NOMO-1 treated with dmso at 0.1 percent for 144 hours (cell line): ENCODE data around the gene FCSK.
"Not testable (repeated sequence)": the region's sequence is repeated elsewhere in the genome, so short reads cannot be mapped to it uniquely, and the experiment has no call there.

Experiments used
- DNase-seq: peaks from one replicate; lab custom pipeline; 2025; ENCODE audit not compliant: unreplicated experiment; lab: John Stamatoyannopoulos, UW

The FCSK gene

GRCh38 chr16:70522216-70523075, 68.1 kb downstream of the FCSK start:
- DNase-seq, result peak; percentile 45

GRCh38 chr16:70523076-70523742, 68.8 kb downstream of the FCSK start, which contains the start of gene COG4:
Gene COG4 (minus strand): TSS chr16:70523554. CDS start chr16:70523543, 11 bp downstream.
- peak; percentile 83 for DNase-seq

GRCh38 chr16:70523743-70524398, 69.5 kb downstream of the FCSK start, which contains the start of gene SF3B3:
Gene SF3B3 (plus strand): TSS chr16:70523816. CDS start chr16:70526657, 2,841 bp downstream.
- peak; percentile 83 for DNase-seq

DNA sequence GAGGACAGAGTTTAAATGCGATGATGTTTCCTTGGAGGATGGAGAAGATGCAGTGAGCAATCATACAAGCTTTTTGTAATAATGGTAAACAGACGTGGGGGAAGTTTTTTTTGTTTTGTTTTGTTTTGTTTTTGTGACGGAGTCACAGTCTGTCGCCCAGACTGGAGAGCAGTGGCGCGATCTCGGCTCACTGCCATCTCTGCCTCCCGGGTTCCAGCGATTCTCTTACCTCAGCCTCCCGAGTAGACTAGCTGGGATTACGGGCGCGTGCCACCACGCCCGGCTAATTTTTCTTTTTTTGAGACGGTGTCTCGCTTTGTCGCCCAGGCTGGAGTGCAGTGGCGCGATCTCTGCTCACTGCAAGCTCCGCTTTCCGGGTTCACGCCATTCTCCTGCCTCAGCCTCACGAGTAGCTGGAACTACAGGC, 70.0 kb downstream of the FCSK start:
- not testable (repeated sequence) for DNase-seq

- DNase-seq, result no peak
Measured at GRCh38 chr16:70526403-70526802, 72.0 kb downstream of the FCSK start.

GRCh38 chr16:70527315-70527996, 73.1 kb downstream of the FCSK start:
- no peak for DNase-seq

- no peak for DNase-seq
Measured at GRCh38 chr16:70529051-70529777, 74.8 kb downstream of the FCSK start.
